Activated CD8-positive, alpha-beta memory T cell treated with anti-CD3 and anti-CD28 coated beads, Interleukin-2, amount 50 U/mL, for 1 hour (primary cell): ENCODE measurements around the gene CCT5.
"Not testable (repeated sequence)": the region's sequence is repeated elsewhere in the genome, so short reads cannot be mapped to it uniquely, and the experiment has no call there.

ENCODE experiments used
- DNase-seq: peaks from one replicate; pipeline ENCODE4 v3.0.0-alpha.2; 2020; ENCODE audit errors: extremely low read depth

The CCT5 gene

DNA sequence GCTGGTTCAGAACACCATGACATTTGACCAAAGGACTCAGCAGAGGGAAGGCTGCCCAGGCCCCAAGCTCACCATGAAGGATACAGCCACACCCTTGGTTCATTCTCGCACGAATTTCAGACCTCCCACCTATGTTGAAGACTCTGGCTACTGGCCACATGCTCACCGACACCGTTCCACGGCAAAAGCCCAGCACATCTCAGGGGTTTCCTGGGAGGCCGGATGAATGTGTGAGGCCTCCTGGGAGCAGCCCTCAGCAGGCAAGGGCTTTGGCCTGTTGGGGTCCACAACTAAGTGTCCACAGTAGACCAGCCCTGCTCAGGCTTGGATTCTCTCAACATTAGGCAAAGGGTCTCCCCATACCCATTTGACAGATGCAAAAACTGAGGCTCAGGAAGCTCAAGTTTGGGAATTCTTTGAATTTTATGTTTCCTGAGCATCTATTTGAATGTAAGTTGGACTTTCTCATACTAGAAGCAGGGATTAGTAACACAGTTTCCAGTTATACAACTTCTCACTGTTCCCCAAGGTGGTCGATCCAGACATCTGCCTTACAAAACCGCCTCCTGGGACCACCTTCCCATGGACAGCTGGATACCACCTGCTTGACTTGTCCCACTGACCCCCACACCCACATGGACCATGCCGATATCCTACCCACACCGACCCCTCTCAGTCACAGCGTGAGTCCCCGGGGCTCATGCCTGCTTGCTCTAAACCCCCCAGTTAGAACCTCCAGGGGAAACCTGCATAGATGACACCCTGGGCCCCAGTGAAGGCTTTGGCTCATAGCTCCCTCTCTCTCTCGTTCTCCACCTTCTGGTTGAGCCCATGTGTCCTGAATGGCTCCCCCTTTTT, 27.9 kb downstream of the CCT5 start:
- no peak for DNase-seq

DNA sequence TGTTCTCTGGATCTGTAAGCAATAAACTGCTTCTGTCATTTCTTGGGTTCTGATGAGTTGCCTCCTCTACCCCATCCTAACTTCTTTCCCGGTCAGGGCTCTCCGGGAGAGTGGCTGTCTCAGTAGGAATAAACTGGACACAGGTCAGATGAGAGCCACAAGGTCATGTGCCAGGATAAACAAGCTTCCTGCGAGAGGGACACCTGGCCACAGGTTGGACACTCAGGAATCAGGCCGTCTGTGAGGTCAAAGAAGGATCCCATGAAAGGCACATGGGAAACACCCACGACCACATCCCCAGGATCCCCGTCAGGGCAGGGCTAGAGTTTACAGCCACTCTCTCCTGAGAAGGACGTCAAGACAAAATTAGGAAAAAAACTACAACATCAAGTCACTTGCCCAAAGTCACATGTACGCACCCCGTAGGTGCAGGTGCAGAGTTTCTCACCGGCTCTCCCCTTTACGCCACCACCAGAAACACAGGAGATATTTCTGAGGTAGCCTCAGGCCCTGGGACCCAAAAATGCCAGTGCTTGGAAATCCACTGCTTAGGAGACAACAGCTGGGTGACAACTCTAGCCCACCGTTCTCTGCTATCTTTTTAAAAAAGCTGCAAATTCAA, 28.7 kb downstream of the CCT5 start:
- DNase-seq: no peak

DNA sequence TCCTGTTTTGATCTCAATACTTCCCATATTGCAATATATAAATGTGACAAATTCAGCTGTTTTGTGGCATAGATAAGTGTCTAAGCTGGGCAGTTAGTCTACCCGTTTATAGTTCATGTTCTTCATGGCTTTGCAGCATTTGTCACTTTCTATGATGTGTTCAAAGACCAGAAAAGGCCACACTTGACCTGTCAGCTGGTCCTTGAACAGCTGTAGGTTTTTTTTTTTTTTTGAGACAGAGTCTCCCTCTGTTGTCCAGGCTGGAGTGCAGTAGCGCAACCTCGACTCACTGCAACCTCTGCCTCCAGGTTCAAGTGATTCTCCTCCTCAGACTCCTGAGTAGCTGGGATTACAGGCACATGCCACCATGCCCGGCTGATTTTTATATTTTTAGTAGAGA, 29.2 kb downstream of the CCT5 start:
- no peak for DNase-seq

DNA sequence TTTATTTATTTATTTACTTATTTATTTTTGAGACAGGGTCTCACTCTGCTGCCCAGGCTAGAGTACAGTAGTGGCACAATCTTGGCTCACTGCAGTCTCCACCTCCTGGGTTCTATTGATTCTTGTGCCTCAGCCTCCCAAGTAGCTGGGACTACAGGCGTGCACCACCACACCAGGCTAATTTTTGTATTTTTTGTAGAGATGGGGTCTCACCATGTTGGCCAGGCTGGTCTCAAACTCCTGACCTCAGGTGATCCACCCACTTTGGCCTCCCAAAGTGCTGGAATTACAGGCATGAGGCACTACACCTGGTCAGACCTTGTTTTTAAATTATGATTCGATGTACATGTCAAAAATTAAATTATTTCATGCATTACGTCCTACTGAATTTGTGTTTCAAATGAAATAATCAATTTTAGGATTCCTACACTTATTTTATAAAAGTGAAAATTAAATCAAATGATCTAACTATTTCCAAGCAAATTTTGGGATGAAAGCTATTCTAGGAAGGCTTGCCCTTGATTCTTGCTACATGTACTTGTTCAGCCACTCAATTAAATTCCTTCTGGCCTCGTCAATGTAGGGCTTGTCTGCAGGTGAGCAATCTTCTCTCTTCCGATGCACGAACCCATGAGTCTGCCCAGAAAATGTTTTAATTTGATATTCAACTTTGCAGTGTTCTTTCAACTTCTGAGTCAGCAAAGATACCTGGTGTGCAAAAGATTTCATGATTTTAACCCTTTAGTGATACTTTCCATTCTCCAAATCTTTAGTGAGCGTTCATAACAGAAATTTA, 30.0 kb downstream of the CCT5 start:
- no peak for DNase-seq

DNA sequence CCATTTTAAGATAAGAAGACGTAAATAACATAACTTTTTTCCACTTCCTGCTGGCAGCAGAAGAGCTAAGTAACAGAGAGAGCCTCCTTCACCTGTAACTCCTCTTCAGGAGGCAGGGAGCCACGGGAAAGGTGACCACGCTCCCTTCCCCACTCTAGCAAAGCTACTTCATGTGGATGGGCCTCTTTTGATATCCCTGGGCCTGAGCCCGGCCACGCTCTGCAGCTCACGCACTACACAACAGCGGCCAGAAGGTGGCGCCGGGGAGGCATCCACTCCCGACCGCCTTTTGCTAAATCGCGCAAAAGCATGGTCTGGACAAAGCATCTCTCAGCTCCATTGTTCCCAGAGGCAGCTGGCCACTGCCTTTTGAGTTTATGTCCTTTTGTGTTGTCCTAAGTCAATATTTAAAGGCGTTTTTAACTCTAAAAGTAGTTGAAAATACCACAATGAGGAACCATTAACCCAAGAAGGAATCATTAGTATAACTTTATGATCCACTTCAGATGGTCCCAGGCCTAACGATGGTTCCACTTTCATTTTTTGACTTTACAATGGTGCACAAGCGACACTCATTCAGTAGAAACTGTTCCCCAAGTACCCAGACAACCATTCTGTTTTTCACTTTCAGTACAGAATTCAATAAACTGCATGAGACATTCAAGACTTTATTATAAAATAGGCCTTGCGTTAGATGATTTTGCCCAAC, 34.0 kb downstream of the CCT5 start:
- peak; percentile 21 for DNase-seq

DNA sequence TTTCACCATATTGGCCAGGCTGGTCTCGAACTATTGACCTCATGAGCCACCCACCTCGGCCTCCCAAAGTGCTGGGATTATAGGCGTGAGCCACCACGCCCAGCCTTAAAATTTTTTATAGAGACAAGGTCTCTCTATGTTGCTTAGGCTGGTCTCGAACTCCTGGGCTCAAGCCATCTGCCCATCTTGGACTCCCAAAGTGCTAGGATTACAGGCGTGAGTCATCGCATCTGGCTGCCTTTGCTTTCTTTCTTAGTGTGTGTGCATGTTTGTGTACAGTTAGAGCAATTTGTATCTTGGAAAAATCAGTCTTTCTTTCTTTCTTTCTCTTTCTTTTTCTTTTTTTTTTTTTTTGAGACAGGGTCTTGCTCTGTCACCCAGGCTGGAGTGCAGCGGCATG, 35.3 kb downstream of the CCT5 start:
- DNase-seq: not testable (repeated sequence)

DNA sequence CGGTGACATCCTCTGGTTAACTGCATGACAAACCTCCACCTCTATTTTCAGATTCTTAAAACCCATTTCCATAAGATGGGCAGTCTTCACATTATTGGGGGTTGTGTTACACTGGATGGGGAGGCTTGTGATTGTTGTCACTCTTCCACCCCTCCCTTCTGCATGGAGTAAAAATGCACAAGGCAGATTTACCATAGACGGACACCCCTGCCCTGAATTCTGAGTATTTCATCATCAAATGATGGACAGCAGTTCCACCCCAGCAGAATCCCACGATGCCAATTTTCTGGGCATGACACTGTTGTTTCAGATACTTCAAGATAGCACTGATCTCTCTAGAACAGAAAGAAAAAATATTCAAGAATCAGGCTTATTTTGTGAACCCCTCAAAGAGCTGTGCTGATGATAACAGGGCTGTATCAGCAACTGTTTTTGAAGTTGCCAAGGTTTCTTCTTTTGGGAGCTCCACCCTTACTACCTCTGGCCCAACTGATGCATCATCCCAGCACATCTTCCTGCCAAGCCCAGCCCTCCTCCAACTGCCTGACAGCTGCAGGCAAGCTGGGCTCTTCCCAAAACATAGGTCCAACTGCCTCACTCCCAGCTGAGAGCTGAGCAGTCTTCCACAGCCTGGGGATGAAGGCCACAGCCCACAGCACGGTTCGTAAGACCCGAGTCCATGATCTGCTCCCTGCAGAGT, 36.2 kb downstream of the CCT5 start:
- no peak for DNase-seq

DNA sequence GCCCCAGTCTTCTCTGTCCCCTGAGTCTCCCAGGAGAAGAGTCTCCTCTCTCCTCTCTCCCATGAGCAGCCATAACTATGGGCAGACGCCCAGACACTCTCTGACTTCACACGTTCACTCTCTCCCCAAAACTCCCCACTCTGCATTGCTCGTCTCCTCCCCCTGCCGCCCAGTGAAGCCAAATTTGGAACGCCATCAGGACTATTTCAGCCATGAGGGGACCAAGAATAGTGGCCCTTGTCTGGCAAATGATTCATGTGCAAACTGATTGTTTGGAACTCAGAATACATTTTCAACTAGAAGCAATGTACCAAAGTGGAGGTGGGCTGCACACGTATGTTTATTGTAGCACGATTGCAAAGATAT, 36.8 kb downstream of the CCT5 start:
- DNase-seq: no peak

DNA sequence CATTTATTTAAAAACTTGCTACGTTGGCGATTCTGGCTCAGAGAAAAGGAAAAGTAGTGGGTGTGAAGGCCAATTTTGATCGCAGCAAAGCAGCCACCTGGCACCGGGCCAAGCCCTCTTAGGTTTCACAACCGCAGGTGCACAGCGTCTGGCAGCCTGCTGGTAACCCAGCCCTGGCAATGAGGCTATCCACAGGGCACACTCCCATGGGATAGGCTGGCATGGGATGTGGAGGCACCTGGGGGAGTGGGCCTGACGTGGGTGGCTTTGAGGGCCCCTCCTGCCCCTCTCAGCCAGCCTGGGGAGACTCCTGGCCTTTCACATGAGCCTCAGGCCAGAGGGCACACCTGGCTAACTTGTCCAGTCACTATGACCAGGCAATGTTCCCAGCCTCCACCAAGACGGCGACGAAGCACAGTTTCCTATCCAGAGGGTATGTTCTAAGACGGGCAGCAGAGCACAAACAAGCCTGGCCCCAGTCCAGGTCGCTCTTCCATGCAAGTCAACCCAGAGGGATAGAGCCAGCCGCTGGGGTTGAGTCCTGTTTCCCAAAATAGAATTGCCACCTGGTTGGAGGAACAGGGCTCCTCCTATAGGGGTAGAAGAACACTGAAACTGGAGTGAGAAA, 38.6 kb downstream of the CCT5 start:
- DNase-seq: no peak

DNA sequence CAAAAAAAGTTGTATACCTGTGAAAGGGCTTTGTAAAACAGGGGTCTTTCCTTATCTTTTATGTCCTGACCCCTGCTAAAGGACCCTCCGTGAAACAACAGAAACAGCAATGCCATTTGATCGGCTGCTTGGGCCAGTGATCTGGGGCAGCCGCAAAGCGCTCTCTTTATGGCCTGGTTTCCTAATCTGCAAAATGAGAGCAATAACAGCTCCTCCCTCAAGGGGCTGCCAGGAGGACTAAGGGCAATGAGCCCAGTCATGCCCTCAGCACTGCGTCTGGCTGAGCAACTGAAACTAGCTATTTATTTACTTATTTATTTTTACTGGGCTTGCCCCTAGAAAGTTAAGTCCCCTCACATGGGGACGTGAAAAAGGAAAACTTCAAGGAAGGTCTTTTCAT, 39.3 kb downstream of the CCT5 start:
- DNase-seq: no peak

DNA sequence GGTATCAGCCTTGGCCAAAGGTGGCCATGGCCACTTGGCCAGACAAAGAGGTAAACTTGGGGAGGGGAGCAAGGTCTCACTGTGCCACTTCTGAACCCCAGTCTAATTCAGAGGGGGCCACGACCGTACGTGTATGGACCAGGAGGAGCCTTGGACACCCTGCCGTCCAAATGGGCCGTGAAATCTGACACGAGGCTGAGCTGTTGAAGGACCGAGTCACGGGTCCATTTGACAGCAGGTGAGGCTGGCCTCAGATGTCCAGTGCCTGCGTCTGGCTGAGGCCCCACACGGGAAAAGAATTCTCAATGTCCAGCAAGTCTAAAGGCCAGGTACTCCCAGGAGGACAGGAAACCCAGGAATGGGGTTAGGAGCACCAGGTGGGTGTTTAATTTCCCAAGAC, 39.9 kb downstream of the CCT5 start:
- DNase-seq: no peak

DNA sequence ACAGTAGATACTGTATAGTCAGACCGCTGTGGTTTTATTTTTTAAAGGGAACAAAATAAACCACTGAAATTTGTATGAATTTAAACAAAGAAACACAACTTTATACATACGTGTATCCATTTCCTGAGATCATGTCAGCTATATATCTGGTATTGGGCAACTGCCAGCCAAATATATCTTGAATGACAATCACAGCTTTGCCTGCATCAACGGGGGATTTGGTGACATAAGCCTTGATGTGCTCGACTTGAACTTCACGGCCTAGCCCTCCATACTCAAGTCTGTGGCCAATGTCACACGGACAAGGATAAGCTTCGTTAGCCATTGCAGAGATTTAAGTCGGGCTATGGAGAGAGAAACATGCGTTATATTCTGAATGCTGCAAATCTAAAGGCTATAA, 40.4 kb downstream of the CCT5 start:
- no peak for DNase-seq

DNA sequence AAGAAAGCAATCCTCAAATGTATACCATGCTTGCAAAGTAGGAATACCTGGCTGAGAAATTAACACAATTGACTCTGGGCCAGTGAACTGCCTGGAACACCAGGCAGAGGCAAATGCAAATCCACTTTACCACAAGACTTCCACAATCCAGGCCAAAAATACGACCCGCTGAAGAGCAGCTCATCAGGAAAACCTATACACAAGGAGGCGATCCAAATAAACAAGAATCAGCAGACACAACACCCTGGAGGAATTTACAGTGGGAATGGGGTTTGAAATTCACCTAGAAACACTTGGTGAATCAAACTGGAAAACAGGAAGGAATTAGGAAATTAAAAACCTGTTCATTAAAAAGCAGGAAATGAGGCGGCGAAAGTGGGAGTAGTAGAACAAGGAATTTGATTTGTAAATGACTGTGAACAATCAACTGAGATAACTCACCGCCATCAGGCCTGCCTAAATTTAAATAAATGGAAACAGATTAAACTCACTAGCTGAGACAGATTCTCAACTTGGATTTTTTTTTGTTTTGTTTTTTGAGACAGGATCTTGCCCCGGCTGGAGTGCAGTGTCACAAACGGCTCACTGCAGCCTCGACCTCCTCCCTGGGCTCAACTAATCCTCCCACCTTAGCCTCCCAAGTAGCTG, 41.7 kb downstream of the CCT5 start:
- no peak for DNase-seq

DNA sequence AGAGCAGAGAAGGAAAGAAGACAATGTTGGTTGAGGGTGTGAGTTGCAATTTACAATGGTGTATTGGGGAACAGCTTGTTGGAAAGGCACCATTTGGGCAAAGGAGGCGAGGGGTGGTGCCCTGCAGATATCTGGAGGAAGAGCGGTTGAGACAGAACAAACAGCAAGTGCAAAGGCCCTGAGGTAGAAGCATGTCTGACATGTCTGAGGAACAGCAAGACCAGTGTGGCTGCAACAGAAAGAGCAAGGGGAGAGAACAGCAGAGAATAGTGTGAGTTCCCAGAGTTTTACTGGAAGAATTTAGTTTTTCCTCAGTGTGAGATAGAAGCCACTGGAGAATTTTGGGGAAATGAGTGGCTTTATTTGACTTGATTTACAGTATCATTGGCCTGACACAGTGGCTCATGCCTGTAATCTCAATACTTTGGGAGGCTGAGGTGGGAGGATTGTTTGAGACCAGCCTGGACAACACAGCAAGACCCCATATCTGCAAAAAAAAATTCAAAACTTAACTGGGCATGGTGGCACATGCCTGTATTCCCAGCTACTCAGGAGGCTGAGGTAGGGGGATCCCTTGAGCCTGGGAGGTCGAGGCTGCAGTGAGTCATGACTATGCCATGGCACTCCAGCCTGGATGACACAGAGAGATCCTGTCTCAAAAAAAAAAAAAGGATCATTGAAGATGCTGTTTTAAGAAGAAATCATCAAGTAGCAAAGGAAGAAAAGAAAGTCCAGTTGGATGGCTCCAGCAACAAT, 44.0 kb downstream of the CCT5 start:
- no peak for DNase-seq

DNA sequence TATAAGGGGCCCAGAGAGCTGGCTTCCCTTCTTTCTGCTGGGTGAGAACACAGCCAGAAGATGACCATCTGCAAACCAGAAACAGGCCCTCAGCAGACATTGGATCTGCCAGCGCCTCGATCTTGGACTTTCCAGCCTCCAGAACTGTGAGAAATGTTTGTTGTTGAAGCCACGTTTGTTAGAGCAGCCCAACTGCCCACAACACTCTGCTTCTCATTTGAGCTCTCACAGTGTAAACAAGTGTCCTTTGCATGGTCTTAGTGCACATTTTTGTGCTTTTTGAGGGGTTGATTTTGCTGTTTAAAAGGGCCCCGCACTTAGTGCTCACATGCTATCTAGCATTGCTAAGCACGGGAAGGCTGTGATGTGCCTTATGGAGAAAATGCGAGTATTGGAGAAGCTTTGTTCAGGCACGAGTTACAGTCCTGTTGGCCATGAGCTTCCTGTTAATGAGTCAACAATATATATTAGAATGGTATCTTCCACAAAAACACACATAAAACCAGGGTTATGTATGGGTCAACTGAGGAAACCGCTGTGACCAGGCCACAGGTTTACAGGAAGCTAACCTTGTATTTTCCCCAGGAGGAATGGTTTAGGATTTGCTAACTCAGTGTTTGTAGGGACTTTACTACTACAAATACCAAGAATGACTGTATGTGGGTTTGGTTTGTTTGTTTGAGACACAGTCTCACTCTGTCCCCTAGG, 45.7 kb downstream of the CCT5 start:
- no peak for DNase-seq

DNA sequence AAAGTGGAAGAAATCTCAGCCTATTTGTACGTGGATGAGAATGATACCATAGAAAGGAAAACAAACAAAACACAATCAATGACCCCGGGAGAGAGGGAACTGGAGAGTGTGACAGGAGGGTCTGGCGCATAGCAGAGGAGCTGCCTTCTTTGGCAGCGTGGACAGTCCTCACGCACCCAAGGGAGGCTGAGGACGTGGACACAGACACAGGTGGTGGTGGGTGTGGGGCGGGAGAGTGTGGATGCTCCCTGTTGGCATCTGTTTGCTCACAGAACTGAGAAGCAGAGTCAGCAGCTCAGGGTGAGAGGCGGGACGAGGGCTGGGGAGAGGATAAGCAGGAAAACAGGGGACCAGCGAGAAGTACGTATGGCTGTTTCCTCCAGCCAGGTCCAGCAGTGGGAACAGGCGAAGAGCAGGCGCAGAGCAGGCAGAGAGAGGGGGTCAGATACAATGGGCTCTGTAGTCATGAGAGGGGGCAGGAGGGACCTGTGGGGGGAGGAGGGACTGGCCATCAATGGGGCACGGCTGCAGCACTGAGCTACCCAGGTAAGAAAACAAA, 47.6 kb downstream of the CCT5 start:
- DNase-seq: no peak

DNA sequence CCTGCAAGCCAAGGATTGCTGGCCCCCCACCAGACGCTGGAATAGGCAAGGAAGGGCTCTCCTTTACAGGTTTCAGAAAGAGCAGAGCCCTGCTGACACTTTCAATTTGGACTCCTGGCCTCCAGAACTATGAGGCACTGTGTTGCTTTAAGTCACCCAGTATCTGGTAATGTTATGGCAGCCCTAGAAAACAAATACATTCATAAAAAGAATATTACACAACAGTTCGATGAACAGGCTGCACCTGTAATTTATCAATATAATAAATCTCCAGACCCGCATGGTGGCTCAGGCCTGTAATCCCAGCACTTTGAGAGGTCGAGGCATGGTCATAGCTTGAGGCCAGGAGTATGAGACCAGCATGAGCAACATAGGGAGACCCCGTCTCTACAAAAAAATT, 50.2 kb downstream of the CCT5 start:
- no peak for DNase-seq

DNA sequence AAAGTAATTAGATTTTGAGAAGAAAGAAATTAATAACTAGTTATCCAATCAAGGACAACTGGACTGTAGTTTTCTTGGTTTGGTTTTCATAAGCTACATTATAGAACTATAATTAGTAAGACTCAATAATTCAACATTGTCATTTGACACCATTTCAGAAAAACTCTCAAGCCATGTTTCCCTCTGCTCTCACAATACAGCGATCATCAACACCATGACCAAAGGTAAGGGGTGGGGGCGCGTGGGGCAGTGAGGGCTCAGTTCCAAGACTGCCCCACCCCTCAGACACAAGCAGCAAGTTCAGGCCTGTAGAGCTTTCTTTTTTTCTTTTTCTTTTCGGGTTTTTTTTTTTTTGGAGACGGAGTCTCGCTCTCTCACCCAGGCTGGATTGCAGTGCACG, 51.2 kb downstream of the CCT5 start:
- no peak for DNase-seq
